Stimulated activated CD4-positive, alpha-beta T cell treated with anti-CD3 and anti-CD28 coated beads, TNF-alpha, amount 100 ng/mL, for 48 hours (primary cell): ENCODE data around the gene CASR.
"Not testable (repeated sequence)": the region's sequence is repeated elsewhere in the genome, so short reads cannot be mapped to it uniquely, and the experiment has no call there.

ENCODE experiments used
- DNase-seq, 3 donors: peaks; one replicate each; pipeline ENCODE4 v3.0.0-alpha.2; 2020; ENCODE audit warnings: low read depth in 3 of 3

The CASR gene, protein sequence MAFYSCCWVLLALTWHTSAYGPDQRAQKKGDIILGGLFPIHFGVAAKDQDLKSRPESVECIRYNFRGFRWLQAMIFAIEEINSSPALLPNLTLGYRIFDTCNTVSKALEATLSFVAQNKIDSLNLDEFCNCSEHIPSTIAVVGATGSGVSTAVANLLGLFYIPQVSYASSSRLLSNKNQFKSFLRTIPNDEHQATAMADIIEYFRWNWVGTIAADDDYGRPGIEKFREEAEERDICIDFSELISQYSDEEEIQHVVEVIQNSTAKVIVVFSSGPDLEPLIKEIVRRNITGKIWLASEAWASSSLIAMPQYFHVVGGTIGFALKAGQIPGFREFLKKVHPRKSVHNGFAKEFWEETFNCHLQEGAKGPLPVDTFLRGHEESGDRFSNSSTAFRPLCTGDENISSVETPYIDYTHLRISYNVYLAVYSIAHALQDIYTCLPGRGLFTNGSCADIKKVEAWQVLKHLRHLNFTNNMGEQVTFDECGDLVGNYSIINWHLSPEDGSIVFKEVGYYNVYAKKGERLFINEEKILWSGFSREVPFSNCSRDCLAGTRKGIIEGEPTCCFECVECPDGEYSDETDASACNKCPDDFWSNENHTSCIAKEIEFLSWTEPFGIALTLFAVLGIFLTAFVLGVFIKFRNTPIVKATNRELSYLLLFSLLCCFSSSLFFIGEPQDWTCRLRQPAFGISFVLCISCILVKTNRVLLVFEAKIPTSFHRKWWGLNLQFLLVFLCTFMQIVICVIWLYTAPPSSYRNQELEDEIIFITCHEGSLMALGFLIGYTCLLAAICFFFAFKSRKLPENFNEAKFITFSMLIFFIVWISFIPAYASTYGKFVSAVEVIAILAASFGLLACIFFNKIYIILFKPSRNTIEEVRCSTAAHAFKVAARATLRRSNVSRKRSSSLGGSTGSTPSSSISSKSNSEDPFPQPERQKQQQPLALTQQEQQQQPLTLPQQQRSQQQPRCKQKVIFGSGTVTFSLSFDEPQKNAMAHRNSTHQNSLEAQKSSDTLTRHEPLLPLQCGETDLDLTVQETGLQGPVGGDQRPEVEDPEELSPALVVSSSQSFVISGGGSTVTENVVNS

DNA sequence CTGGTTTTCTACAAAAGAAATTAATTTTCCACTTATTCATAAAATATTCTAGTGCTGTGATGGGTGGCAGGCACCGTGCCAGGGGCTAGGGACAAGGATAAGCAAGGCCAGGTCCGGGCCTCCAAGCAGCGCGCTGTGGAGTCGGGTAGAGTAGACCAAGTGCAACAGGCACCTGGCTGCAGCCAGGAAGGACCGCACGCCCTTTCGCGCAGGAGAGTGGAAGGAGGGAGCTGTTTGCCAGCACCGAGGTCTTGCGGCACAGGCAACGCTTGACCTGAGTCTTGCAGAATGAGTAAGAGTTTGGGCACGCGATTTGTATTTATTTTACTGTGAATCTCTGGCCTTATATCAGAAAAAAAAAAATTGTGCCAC is at the start of gene CASR:
Gene CASR (plus strand): TSS at position 148 of the 372 bp plus-strand sequence. CDS start 70,522 bp downstream, outside the sequence.
- no peak for DNase-seq

DNA sequence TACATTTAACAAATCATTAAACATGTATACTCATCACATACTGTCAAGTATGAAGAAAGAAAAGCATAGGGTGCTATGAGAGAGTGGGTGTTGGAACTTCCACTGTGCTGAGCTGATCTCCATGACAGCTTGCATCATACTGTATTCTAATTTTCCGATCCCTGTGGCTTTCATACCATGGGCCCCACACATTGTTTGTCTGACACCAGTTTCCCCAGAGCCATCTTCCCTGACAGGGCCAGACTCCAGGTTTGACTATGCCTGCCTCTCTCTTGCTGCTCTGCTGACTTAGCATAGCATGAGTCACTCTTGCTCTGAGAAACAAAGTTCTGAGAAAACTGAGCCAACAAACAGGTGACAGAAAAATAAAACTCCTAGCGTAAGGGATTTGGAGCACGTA is 37.0 kb upstream of the CASR start:
- DNase-seq, result peak; percentile 53 to 74 (median 59)

DNA sequence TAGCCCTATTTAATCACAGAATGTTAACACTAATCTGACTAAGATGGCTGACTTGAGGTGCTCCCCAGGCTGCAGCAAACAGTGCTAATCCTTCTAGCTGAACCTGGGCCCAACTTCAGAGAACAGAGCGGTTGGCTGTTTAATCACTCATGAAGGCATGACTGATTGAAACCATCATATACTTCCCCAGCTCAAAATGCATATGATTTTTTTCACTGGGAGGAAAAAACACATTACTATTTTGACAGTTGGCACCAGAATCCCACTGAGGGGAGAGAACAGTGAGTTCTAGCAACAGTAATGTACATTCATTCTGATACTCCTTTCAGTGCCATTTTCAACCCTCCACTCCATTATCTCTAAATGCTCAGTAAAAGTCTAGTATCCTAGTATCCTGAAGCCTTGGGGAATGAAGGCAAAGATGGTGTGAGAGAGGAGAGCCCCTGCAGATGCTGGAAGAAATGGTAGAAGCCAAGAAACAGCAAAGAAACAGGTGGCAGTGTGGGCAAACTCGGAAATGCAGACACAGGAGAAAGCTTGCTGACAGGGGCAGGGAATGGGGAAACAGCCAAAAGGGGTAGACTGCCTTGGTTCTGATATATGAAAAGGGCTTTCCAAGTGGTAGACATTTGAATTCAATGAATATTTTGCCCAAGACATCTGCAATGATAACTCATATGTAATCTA is 34.4 kb upstream of the CASR start:
- DNase-seq, result no peak

DNA sequence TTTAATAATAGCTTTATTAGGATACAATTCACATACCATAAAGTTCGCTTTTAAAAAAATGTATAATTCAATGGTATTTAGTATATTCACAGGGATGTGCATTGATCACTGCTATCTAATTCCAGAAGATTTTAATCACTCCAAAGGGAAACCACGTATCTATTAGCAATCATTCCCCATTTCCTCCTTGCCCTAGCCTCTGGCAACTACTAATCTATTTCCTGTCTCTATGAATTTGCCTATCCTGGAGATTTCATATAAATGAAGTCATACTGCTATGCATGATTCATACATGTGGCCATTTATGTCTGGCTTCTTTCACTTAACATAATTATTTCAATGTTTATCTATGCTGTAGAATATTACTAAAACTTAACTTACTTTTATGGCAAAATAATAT is 32.0 kb upstream of the CASR start:
- no peak for DNase-seq

DNA sequence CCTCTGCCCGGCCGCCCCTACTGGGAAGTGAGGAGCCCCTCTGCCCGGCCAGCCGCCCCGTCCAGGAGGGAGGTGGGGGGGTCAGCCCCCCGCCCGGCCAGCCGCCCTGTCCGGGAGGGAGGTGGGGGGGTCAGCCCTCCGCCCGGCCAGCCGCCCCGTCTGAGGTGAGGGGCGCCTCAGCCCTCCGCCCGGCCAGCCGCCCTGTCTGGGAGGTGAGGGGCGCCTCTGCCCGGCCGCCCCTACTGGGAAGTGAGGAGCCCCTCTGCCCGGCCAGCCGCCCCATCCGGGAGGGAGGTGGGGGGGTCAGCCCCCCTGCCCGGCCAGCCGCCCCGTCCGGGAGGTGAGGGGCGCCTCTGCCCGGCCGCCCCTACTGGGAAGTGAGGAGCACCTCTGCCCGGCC is 18.5 kb upstream of the CASR start:
- DNase-seq, result not testable (repeated sequence)

DNA sequence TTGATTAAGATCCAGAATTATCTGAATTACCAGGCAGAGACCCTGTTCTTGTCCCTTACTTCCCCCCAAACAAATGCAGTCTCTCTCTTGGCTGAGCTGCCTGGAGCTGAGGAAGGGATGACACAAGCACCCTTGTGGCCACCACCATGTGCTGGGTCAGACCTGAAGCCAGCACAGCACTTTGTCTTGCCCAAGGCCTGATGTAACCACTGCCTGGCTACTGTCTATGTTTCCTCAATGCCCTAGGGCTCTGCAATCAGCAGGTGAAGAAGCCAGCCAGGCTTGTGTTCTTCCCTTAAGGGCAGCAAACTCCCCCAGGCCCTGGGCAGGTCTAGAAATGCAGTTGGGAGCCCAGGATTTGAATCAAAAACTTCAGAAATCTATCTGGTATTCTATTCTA is 15.8 kb upstream of the CASR start:
- DNase-seq, result no peak

DNA sequence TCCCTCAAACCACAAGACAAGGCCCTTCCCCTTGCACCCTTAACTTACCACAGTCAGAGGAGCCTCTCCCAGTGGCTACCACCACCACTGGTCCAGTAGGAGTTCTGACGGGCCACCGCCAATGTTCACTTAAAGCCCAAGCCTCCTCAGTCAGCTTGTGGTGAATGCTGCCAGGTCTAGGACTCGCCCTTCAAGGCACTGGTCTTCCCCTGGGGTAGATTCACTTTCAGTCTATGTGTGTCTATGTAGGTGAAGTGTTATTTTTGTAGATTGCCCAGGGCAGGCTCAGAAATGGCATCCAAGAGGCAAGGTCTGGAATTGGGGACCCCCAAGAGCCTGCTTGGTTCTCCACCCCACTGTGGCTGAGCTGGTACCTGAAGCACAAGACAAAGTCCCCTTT is 15.4 kb upstream of the CASR start:
- DNase-seq, result no peak

DNA sequence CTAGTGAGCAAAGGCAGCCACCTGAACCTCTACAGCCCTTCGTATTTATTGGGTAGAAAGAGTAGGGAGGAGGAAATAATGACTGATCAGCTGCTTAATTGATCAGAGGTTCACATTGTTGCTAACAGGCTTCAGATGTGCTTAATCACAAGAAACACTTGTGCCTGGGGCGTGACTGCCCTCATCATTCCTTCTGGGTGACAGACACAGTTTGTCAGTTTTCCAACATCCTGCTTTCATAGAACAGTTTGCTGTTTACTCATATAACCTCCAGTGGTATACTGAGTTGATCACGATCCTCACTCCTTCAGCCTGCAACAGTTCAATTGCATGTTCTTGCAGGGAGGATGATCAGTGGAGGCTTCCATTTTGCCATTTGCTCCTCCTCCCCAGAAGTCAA is 13.6 kb upstream of the CASR start:
- DNase-seq, result no peak

DNA sequence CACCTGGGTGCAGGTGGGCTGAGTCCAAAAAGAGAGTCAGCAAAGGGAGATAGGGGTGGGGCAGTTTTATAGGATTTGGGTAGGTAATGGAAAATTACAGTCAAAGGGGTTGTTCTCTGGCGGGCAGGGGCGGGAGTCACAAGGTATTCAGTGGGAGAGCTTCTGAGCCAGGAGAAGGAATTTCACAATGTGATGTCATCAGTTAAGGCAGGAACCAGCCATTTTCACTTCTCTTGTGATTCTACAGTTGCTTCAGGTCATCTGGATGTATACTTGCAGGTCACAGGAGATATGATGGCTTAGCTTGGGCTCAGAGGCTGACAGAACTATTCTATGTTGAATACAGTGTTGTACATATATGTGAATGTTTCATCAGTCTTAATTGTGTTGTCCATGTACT is 12.1 kb upstream of the CASR start:
- DNase-seq, result not testable (repeated sequence)

DNA sequence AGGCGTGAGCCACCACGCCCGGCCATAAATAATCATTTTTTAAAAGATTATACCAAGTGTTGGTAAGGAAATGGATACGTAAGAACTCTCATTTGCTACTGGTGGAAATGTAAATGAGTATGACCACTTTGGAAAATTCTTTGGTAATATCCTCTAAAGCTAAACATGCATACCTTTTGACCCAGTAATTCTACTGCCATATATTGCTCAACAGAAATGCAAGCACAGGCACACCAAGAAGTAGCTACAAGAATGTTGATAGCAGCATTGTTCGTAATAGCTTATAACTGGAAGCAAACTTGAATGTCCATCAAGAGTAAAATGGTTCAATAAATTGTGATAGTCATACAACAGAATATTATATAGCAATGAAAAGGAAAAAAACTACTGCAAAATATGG is 4.8 kb upstream of the CASR start:
- DNase-seq, result no peak

DNA sequence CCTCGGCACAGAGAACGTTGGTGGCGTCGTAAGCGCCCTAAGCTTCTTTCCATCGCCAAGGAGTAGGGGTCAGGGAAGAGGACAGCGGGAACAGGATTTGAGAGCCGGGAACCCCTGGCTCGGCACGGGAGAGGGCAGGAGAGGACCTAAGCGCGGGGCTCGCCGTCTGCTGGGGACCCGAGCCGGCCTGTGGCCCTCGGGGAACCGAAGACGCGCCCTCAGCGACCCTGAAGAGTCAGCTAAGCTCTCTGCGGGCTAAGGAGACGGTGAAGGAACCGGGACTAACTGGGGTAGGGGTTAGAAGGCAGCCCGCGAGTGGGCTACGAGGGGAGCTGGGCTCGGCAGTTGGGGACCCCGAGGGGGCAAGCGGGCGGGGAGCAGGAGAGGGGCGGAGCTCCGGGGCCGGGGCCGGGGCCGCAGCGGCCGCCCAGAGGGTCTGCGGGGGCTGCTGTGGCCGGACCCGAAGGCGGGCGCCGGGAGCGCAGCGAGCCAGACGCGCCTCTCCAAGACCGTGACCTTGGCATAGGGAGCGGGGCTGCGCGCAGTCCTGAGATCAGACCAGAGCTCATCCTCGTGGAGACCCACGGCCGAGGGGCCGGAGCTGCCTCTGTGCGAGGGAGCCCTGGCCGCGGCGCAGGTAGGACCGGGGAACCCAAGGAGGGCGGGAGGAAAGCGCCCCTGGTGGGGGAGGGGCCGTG is 574 bp downstream of the CASR start:
- DNase-seq, result no peak

DNA sequence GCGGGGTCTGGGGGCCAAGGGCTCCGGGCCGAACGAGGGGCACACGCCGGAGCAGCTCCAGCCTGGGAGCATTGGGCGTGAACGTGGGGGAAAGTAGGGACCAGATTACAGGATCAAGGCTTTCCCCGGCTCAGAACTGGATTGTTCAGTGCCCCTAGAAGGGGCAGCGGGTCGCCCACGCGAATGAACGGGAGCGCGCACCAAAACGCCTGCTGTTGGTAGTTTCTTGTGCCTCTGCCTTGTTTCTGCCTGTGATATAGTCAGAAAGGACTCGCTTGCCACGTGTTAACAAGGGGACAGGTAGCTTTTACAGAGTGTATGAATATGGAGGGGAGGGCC is 1.1 kb downstream of the CASR start:
- no peak for DNase-seq

DNA sequence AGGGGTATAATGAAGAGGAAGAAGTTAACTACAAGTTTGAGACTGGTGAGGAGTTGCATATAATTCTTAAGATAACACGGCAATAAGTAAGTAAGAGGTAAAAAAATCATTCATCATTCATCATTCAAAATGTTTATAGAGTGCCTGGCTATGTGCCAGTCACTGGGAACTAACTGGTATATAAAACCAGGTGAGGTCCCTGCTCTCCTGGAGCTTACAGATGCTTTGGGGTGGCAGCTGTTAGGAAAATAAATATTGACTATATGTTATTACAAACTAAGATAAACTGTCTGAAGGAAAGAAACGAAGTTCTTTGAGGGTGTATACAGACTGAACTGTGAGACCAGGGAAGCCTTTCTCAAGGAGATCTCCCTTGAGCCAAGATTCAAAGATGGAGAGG is 2.9 kb downstream of the CASR start:
- DNase-seq, result no peak

DNA sequence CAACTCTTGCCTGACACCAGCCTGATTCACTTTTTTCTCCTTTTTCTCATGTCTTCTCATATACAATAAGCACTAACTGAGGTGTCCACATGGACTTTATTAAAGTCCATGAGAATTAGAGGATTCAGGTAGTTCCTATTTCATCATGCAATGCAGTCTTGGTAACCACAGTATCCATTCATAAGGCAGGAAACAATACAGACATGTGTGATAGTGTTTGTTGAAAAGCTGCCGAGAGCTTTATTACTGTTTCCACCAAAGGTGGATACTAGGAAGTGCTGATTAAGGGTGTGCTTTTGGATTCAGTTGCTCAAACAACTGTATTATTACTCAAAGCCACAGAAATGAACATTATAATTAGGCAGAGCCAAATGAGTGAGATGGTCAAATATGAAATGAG is 5.3 kb downstream of the CASR start:
- DNase-seq, result no peak

DNA sequence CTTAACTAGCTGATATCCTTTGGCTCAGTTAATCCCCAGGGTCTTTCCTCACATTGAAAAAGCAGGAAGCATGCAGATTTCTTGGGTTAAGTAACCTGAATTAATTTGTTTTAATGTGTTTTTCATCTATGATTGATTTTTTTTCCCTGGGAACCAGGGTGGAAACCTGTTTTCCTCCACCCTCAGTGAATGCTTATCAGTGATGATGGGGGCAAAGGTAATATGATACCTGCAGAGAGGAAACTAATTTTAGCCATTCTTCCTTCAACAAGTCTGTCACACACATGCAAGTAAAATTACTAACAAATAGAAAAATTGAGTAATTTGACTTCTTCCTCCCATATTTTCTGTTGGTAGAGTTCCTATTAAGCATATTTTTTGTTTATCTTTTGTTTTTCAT is 5.9 kb downstream of the CASR start:
- DNase-seq, result no peak

DNA sequence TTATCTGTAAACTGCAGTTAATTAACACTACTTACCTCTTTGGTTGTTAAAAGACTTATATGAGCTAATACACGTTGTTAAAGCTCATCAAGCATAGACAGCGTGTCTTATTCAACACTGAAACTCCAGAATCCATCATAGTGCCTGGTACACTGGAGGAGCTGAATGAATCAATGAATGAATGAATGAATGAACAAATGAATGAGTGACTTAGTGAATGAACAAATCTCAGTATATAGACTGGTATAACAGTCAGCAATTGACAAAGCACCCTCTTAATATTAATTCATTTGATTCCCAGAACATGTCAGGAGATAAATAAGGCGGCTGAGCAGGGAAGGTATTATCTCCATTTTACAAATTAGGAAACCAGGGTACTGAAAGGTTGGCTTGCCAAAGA is 7.1 kb downstream of the CASR start:
- no peak for DNase-seq

DNA sequence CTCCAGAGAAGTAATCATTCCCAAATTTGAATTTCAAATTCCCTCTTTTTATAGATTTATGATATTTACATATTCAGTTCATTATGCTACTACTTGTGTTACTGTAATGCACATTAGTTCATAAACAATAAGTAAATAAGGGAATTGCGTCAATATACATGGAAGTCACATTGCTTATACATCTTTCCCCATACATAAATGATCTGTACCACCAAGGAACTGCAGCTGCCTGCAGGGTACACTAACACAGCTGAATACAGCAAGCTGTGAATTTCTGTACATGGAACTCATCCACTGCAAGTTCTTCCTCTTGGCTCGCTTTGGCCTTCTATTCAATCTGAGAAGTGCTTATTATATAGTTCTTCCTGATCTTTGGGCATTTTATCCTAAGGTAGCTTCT is 15.5 kb downstream of the CASR start:
- DNase-seq, result no peak

DNA sequence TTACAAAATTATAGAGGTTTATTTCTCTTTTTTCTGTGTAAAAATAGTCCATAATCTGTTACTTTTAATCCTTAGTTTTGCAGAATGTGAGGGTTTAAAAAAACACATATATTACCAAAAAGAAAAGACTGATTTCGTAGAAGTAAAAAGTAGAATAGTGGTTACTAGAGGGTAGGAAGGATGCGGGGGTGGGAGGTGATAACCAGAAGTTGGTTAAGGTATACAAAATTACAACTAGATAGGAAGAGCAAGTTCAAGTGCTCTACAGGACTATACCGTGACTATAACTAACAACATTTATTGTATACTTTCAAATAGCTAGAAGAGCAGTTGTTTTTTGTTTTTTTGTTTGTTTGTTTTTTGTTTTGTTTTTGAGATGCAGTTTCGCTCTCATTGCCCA is 16.1 kb downstream of the CASR start:
- DNase-seq, result no peak

DNA sequence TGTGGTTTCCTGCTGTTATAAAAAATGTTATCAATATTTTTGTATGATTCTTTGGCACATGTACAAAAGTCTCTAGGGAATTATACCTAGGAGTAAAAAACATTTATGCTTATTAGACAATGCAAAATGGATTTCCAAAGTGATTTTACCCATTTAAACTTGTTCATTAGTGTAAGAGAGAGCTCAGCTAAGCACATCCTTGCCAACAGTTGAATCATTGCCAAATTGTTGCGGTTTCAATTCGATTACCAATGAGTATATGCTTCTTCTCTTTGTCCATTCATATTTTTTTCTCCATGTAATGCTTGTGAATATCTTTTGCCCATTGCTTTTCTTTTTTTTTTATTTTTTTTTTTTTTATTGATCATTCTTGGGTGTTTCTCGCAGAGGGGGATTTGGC is 17.2 kb downstream of the CASR start:
- no peak for DNase-seq

DNA sequence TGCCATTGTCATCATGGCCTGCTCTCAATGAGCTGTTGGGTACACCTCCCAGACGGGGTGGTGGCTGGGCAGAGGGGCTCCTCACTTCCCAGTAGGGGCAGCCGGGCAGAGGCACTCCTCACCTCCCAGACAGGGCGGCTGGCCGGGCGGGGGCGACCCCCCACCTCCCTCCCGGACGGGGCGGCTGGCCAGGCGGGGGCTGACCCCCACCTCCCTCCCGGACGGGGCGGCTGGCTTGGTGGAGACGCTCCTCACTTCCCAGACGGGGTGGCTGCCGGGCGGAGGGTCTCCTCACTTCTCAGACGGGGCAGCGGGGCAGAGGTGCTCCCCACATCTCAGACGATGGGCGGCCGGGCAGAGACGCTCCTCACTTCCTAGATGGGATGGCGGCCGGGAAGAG is 18.0 kb downstream of the CASR start:
- not testable (repeated sequence) for DNase-seq

DNA sequence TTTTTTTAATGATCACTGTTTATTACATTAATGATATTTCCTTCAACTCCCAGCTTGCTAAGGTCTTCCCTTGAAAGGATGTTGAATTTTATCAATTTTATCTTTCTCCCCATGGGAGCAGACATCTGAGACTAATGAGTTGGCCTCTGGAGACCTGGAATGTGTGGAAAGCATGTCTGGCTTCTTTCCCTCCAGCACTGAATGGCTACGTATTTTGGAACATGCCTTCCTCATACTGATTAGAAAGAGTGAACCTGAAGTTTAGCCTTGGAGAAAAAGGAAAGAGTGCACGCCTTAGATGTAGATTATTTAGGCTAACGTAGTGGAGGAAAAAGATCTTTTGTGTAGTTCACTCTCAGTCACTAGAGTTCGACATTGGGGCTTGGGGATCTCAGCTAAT is 25.1 kb downstream of the CASR start:
- DNase-seq, result no peak

DNA sequence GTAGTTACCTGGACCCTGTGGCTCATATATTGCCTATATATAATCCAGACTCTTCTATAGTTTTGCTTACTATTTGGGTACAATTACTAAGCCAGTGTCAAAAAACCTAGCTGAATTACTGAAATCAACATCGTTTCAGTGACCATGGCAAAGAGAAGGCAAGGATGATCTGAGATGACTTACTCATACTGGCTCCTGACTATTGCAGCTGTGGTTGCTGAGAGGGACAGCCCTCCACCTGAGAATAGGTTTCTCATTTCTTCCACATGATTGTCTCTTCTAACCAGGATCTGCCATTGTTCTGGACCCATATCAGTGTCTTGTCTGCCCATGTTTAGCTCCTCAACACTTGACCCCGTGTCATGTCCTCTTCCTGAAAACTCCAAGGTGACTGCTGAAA is 30.2 kb downstream of the CASR start:
- no peak for DNase-seq
